HG03520 (cell line): ENCODE results near the gene KLHDC7B.
A peak's percentile ranks its signal among the peaks of the same experiment; 100 is the strongest.

Experiments
- ATAC-seq: cut with Tn5 transposase; IDR thresholded peaks from one replicate; pipeline ENCODE4 v1.9.1; 2021; ENCODE audit warnings: mild to moderate bottlenecking, moderate library complexity; ENCODE audit not compliant: unreplicated experiment

The KLHDC7B gene

GRCh38 chr22:50545522-50546325 is at the start of gene KLHDC7B:
TSS of gene KLHDC7B (plus strand) at chr22:50545899. CDS start at chr22:50546244, 345 bp downstream.
- ATAC-seq = no peak

- ATAC-seq = no peak
These were observed 48.6 kb upstream of the KLHDC7B start for GRCh38 chr22:50497093-50497492.

GRCh38 chr22:50498322-50498890 is 47.3 kb upstream of the KLHDC7B start:
- no peak for ATAC-seq

GRCh38 chr22:50500452-50500851 is 45.2 kb upstream of the KLHDC7B start:
- ATAC-seq = no peak

- no peak for ATAC-seq
These were observed 43.6 kb upstream of the KLHDC7B start for GRCh38 chr22:50502096-50502495.

GRCh38 chr22:50502628-50503474 is 42.8 kb upstream of the KLHDC7B start:
- ATAC-seq = no peak

- ATAC-seq = no peak
These were observed 42.1 kb upstream of the KLHDC7B start for GRCh38 chr22:50503475-50504145.

GRCh38 chr22:50504369-50505211 is 41.1 kb upstream of the KLHDC7B start:
- ATAC-seq = no peak

- ATAC-seq = no peak
These were observed 40.4 kb upstream of the KLHDC7B start for GRCh38 chr22:50505276-50505775.

- ATAC-seq = no peak
These were observed 39.7 kb upstream of the KLHDC7B start for GRCh38 chr22:50505776-50506610.

- ATAC-seq = no peak
These were observed 38.9 kb upstream of the KLHDC7B start for GRCh38 chr22:50506611-50507420.

- peak; percentile 41 for ATAC-seq
These were observed 38.2 kb upstream of the KLHDC7B start, which contains the start of gene LMF2 for GRCh38 chr22:50507421-50507990. TSS of gene LMF2 (minus strand) at chr22:50507702. CDS start at chr22:50507675, 27 bp downstream.

- peak; percentile 62 for ATAC-seq
These were observed 37.5 kb upstream of the KLHDC7B start, which contains the start of gene NCAPH2 for GRCh38 chr22:50507991-50508884. TSS of gene NCAPH2 (plus strand) at chr22:50508224. CDS start at chr22:50508338, 114 bp downstream.

GRCh38 chr22:50508897-50509296 is 36.8 kb upstream of the KLHDC7B start:
- no peak for ATAC-seq

GRCh38 chr22:50513175-50513574 is 32.5 kb upstream of the KLHDC7B start:
- ATAC-seq = no peak

GRCh38 chr22:50516068-50516467 is 29.6 kb upstream of the KLHDC7B start:
- no peak for ATAC-seq

GRCh38 chr22:50516891-50517290 is 28.8 kb upstream of the KLHDC7B start:
- no peak for ATAC-seq
